Subcutaneous abdominal adipose tissue (tissue), 5 donors: ENCODE data around the gene NPSR1.
"Not testable (repeated sequence)": the region's sequence is repeated elsewhere in the genome, so short reads cannot be mapped to it uniquely, and the experiment has no call there.

Experiments
- H3K27ac ChIP-seq: one replicate; pipeline ENCODE4 v1.7.0; 2013; ENCODE audit warnings: low read depth, mild to moderate bottlenecking, inconsistent platforms, low read length, moderate library complexity
- H3K27me3 ChIP-seq, 5 donors: one replicate each; pipeline ENCODE4 v1.7.0; 2013; ENCODE audit warnings: low read length in 5 of 5, inconsistent platforms in 1 of 5; ENCODE audit not compliant: control insufficient read depth in 5 of 5, insufficient read depth in 4 of 5
- H3K36me3 ChIP-seq, 5 donors: one replicate each; pipeline ENCODE4 v1.7.0; 2013; ENCODE audit warnings: low read length in 5 of 5; ENCODE audit not compliant: control insufficient read depth in 5 of 5, insufficient read depth in 5 of 5
- H3K4me1 ChIP-seq, 5 donors: one replicate each; pipeline ENCODE4 v1.7.0; 2013; ENCODE audit warnings: low read length in 5 of 5, mild to moderate bottlenecking in 3 of 5, moderate library complexity in 1 of 5; ENCODE audit not compliant: control insufficient read depth in 5 of 5, insufficient read depth in 5 of 5
- H3K4me3 ChIP-seq, 5 donors: one replicate each; pipeline ENCODE4 v1.7.0; 2013; ENCODE audit warnings: low read length in 5 of 5, low read depth in 1 of 5
- H3K9ac ChIP-seq, 5 donors: one replicate each; pipeline ENCODE4 v1.7.0; 2013; ENCODE audit warnings: low read length in 5 of 5, mild to moderate bottlenecking in 4 of 5, moderate library complexity in 3 of 5
- H3K9me3 ChIP-seq, 5 donors: one replicate each; pipeline ENCODE4 v1.7.0; 2013; ENCODE audit warnings: low read length in 5 of 5; ENCODE audit not compliant: control insufficient read depth in 5 of 5
- donor health status: healthy.
- donor health status: healthy.
- donor health status: healthy.
- donor health status: healthy.
- donor health status: healthy.

Gene NPSR1

DNA sequence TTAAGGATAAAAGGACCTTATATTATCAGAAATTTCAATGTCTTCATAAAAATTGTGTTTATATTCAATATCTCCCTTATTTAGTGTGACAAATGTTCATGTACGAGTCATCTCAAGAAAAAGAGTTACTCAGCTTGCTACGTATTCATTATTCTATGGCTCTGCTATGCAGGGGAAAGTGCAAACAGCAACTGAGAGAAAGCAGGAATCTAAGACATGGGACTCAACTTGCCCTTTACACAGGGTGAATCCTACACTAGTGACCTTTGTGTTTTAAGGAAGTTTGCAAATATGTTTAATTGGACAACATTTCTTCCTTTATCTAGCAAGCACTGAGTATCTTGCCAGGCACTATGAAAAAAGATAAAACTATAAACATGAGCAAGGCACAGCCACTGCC is 104.7 kb downstream of the NPSR1 start:
- Histone ChIP-seq H3K9ac (peak overlapping the region in 1 of 5 donors; percentile 11), H3K9me3 (no peaks in the 10 kb centered on the region), H3K4me1 (peaks cover 0 to 23% (median 19%) of the 10 kb centered on the region in 5 donors), H3K4me3 (no peak overlapping the region), H3K27ac (peak overlapping the region; percentile 89), H3K27me3 (no peaks in the 10 kb centered on the region), H3K36me3 (no peaks in the 10 kb centered on the region)

DNA sequence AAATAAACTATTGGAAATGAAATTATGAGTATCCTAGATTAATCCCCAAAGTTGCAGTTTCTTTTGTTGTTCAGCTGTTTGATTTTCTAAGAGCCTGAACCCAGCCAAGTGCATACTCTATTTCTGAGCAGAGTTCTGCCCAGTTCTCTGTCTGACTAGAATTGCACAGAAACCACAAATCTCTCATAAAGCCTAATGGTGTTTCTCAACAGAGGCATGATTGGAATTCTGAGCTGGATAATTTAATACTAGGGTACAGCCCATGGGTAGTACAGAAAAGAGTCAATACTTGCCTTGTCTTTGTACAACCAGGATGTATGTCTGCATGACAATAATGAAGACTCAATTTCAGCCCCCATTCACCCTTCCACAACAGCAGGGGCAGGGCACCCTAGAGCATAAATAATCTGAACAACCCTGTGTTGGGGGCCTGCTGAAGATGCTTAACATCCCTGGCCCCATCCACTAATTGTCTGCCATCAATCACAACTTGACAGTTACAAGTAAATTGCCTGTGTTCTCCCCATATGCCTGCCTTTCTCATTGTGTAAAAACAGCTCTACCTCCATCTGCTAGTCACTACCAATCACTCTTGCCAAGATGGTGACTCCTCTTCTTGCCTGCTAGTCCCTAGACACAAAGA is 114.4 kb downstream of the NPSR1 start:
- Histone ChIP-seq H3K9ac (no peak overlapping the region), H3K4me3 (no peak overlapping the region), H3K27ac (no peak overlapping the region), H3K27me3 (no peaks in the 10 kb centered on the region), H3K36me3 (no peaks in the 10 kb centered on the region), H3K4me1 (no peaks in the 10 kb centered on the region), H3K9me3 (peaks cover 0 to 8% (median 0%) of the 10 kb centered on the region in 5 donors)

DNA sequence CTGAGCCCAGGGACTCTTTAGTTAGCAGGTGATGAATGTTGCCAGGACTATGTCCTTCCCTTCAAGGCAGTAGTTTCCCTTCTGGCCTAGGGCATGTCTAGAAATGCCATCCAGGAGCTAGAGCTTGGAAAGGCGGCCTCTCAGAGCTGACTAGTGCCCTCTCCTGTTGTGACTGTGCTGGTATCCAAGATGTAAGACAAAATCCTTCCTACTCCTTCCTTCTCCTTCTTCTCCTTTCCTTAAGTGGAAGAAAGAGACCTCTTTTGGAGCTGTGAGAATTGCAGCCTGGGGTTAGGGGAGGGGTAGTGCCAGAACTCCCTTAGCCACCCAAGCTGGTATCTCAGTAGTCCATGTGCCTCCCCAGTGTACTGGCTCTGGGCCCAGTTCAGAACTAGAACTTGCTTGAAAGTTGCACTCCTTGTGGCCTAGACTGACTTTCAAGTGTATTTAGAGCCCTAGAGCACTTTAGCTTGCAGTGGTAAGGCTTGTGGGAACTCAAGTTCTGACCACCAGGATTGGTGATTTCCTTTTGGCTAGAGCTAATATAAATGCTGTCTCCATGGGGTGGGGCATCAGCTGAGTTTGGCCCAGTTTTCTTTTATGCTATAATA is 118.8 kb downstream of the NPSR1 start:
- Histone ChIP-seq H3K9me3 (peaks cover 0 to 10% (median 2%) of the 10 kb centered on the region in 5 donors), H3K4me1 (no peaks in the 10 kb centered on the region), H3K27ac (no peak overlapping the region), H3K4me3 (no peak overlapping the region), H3K36me3 (no peaks in the 10 kb centered on the region), H3K9ac (no peak overlapping the region), H3K27me3 (no peaks in the 10 kb centered on the region)

DNA sequence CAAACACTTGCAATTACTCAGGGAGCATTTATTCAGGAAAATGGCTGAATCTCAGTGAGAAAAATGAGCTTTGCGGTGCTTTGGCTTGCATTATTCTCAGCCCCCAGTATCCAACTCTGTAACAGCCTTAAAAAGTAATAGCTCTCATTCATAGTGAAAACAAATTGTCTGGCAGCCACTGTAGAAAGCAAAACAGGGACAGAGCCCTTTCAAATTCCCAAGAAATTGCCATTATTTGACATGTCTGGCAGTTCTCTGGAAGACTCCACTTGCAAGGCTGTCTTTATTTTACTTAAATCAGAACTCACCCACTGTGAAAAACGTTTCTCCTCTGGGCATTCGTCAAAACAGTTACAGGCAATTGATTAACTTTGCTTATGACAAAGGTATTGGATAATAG is 122.5 kb downstream of the NPSR1 start:
- no peaks in the 10 kb centered on the region for H3K4me1 ChIP-seq
- no peak overlapping the region for H3K4me3 ChIP-seq
- H3K27me3 ChIP-seq = no peaks in the 10 kb centered on the region
- H3K9ac ChIP-seq = no peak overlapping the region
- no peaks in the 10 kb centered on the region for H3K36me3 ChIP-seq
- H3K9me3 ChIP-seq = peaks cover 0 to 19% (median 15%) of the 10 kb centered on the region in 5 donors
- no peak overlapping the region for H3K27ac ChIP-seq

DNA sequence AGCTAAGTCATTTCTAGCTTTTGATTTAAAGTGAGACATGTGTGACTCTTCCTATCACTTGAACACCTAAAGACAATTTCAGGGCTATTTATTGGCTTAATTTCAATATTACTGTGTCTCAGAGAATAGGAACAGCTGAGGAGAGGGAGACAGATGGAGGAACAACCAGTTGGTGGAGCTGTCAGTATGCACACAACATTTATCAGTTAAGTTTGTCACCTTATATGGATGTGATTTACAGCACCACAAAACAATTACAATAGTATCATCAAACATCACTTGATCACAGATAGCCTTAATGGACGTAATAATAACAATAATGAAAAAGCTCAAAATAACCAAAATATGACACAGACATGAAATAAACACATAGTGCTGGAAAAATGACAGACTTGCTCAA is 129.6 kb downstream of the NPSR1 start:
- no peaks in the 10 kb centered on the region for H3K36me3 ChIP-seq

DNA sequence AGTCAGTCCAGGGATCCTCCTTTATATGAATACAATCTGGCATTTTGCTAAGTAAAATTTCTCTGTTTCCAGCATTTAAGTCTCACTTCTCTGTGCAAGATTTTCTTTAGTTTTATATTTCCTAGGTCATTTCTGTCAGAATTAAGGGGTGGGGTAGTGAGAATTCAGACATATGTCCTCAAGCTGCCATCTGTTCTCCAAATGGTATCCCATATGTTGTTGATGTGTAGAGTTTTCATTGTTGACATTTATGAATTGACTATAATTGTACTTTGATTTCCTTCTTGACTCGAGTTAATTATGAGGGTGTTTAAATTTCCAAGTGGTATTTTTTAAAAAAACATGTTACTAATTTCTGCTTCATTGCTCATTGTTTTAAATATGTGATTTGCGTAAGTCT is 148.8 kb downstream of the NPSR1 start:
- peaks cover 0 to 12% (median 4%) of the 10 kb centered on the region in 5 donors for H3K4me1 ChIP-seq
- no peaks in the 10 kb centered on the region for H3K36me3 ChIP-seq
- H3K27me3 ChIP-seq = no peaks in the 10 kb centered on the region
- no peak overlapping the region for H3K27ac ChIP-seq
- no peak overlapping the region for H3K4me3 ChIP-seq
- H3K9me3 ChIP-seq = peaks cover 0 to 9% (median 5%) of the 10 kb centered on the region in 5 donors
- H3K9ac ChIP-seq = no peak overlapping the region

More for the DNA sequence above, 129.6 kb downstream of the NPSR1 start:
- H3K4me3 ChIP-seq = no peak overlapping the region
- H3K27ac ChIP-seq = no peak overlapping the region
- peaks cover 0 to 11% (median 2%) of the 10 kb centered on the region in 5 donors for H3K9me3 ChIP-seq
- H3K27me3 ChIP-seq = no peaks in the 10 kb centered on the region
- H3K9ac ChIP-seq = no peak overlapping the region
- no peaks in the 10 kb centered on the region for H3K4me1 ChIP-seq

DNA sequence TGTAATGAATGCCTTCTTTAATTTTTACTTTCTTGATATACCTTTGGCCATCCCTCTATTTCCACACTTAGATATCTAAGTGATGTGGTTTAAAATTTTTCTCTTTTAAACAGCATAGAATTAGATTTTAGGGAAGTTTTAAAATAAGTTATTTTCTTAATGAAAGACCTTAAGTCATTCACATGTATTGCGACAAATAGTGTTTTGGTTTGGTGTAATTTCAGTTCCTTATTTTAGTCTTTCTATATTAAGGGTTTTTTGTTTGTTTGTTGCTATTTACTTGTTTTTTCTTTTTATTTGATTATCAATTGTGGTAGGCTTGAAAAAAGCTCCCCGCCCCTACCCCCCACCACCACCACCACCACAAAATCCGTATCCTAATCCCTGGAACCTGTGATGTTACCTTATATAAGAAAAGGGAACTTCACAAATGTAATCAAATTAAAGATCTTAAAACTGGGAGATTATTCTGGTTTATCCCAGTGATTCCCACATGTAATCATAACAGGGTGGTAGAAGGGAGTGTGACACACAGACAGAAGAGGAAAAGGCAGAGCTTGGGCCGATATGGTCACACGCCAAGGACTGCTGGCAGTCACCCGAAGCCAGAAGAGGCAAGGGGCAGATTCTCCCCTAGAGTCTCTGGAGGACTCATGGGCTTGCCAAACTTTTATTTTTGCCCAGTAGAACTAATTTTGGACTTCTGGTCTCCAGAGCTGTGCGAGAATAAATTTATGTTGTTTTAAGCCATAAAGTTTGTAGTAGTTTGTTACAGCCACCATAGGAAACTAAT is 149.7 kb downstream of the NPSR1 start:
- Histone ChIP-seq H3K36me3 (no peaks in the 10 kb centered on the region), H3K27ac (no peak overlapping the region), H3K4me3 (no peak overlapping the region), H3K4me1 (peaks cover 0 to 12% (median 4%) of the 10 kb centered on the region in 5 donors), H3K9ac (no peak overlapping the region), H3K9me3 (peaks cover 0 to 9% (median 5%) of the 10 kb centered on the region in 5 donors), H3K27me3 (no peaks in the 10 kb centered on the region)

DNA sequence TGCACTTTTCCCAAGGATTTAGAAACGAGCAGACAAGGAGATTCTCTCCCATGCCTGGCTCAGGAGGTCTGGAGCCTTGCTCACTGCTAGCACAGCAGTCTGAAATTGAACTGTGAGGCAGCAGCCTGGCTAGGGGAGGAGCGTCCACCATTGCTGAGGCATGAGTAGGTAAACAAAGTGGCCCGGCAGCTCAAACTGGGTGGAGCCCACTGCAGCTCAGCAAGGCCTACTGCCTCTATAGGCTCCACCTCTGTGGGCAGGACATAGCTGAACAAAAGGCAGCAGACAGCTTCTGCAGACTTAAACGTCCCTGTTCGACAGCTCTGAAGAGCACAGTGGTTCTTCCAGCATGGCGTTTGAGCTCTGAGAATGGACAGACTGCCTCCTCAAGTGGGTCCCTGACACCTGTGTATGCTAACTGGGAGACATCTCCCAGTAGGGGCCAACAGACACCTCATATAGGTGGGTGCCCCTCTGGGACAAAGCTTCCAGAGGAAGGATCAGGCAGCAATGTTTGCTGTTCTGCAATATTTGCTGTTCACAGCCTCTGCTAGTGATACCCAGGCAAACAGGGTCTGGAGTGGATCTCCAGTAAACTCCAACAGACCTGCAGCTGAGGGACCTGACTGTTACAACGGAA is 156.3 kb downstream of the NPSR1 start:
- not testable (repeated sequence) for H3K9me3 ChIP-seq, H3K27me3 ChIP-seq, H3K27ac ChIP-seq

DNA sequence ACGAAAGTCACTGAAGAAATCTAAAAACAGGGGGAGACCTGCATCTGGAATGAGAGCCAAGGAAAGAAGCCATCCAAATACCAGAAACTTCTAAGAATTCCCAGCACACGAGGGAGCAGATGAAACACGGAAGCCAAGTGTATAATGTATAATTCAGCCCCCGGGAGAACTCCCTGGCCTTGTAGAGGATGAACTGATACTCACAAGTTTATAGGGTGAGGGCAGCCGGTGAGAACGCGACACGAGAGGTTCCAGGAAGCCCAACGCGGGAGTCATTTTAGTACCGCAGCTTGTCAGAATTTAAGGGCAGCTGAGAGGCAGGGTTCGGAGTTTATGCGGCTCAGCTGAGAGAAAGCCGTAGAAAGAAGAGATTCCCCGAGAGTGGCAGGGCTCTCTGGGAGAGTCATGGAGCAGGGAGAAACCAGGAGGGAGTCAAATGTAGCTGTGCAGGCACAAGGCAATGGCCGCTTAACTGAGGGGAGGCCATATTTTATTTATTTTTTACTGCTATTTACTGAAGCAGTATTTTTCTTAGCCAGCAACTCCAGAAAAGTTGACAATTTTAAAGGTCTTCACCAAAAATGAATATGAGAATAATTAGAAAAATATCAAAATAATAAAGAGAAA is 164.0 kb downstream of the NPSR1 start:
- Histone ChIP-seq H3K4me3 (peak overlapping the region in 3 of 5 donors; percentile 8 to 44 (median 33)), H3K4me1 (peaks cover 0 to 14% (median 2%) of the 10 kb centered on the region in 5 donors), H3K9ac (peak overlapping the region in 3 of 5 donors; percentile 26 to 60 (median 31)), H3K36me3 (no peaks in the 10 kb centered on the region), H3K27me3 (no peaks in the 10 kb centered on the region), H3K9me3 (no peaks in the 10 kb centered on the region), H3K27ac (peak overlapping the region; percentile 37)

More for the DNA sequence above, 156.3 kb downstream of the NPSR1 start:
- H3K36me3 ChIP-seq, H3K4me1 ChIP-seq, H3K4me3 ChIP-seq, H3K9ac ChIP-seq: not testable (repeated sequence)
